ENCODE results near the gene CCDC87.

DNA sequence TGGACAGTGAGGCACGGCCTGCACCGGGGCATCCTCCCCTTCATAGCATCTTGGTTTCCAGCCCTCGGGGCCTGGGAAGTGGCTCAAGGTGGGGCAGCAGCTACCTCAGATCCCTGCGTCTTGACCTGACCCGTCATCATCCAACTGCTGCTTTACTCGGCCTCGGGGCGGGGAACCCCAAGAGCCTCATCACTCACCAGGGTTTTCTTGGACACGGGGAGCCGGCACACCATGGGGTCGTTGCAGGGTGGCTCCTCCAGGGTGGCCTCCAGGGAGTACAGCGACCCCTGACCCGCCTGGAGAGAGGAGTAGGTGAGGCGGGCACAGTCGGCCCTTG, 25.1 kb downstream of the CCDC87 start:
- TF ChIP-seq CTCF (IDR thresholded peaks at IDR 0.05) (no peak), ZFX (IDR thresholded peaks at IDR 0.05; ENCODE audit: borderline replicate concordance) (no peak)
